Renal cortex interstitium (tissue), 11 donors: ENCODE results near the gene CLPTM1L. TPM values are rescaled to one million over a fixed set of nuclear protein-coding genes. Genes with fewer than 3 reads are reported as not detected.
"Not testable (repeated sequence)": the region's sequence is repeated elsewhere in the genome, so short reads cannot be mapped to it uniquely, and the experiment has no call there.

Experiments used
- DNase-seq, 11 donors: peaks; one replicate each; pipeline ENCODE4 v3.0.0-alpha.2; 2013; ENCODE audit warnings: low read depth in 9 of 11, low spot score in 4 of 11; ENCODE audit errors: extremely low read depth in 1 of 11
- polyA plus RNA-seq, 3 donors: library from polyadenylated mRNA; unstranded; fragments of 120-200 nt; gene quantifications; one replicate each; pipeline ENCODE4 v1.2.1, GENCODE V29; 2013; ENCODE audit not compliant: insufficient read length in 3 of 3

Gene CLPTM1L
- polyA plus RNA-seq, 3 donors = 124 to 129 (median 127) TPM

- peak in 6 of 11 donors; percentile 15 to 57 (median 41) for DNase-seq
Observed at GRCh38 chr5:1385395-1386273, 40.7 kb upstream of the CLPTM1L start.

DNA sequence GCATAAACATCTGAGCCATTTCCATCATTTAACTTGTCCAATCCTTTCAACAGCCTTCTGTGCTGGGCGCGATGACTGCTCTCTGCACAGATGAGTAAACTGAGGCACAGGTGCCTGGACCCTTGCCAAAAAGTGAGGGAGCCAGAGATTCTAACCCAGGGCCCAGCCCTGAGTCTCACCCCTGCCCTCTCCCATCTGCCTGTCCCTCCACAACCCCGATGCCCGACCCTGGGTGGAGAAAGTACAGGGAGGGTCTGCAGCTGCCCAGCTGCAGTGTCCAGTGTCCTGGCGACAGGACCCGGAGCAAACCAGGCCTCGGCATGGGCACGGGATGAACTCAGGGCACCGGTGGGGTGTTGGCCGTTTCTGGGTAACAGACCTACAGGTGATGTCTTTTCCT, 39.6 kb upstream of the CLPTM1L start:
- DNase-seq = no peak

DNA sequence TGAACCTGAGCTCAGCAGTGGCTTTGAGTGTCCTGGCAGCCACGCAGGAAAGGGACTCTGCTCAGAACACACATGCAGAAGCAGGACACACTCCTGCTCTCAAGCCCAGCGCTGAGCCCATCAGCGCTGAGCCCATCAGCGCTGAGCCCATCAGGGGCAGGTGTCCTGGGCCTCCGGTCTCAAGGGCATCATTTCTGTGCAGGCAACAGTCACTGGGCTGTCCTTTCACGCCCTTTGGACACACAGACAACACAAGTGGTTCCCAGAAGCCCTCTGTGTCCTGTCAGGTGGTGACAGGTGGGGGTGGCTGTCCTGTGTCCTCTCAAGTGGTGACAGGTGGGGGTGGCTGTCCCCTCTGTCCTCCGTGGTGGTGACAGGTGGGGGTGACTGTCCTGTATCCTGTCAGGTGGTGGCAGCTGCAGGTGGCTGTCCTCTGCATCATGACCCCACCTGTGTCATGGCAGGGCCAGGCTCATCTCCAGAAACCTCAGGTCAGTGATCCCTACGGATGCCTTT, 39.0 kb upstream of the CLPTM1L start:
- DNase-seq = no peak

GRCh38 chr5:1383344-1383743, 38.4 kb upstream of the CLPTM1L start:
- no peak for DNase-seq

- no peak for DNase-seq
Observed at GRCh38 chr5:1382248-1382700, 37.4 kb upstream of the CLPTM1L start.

DNA sequence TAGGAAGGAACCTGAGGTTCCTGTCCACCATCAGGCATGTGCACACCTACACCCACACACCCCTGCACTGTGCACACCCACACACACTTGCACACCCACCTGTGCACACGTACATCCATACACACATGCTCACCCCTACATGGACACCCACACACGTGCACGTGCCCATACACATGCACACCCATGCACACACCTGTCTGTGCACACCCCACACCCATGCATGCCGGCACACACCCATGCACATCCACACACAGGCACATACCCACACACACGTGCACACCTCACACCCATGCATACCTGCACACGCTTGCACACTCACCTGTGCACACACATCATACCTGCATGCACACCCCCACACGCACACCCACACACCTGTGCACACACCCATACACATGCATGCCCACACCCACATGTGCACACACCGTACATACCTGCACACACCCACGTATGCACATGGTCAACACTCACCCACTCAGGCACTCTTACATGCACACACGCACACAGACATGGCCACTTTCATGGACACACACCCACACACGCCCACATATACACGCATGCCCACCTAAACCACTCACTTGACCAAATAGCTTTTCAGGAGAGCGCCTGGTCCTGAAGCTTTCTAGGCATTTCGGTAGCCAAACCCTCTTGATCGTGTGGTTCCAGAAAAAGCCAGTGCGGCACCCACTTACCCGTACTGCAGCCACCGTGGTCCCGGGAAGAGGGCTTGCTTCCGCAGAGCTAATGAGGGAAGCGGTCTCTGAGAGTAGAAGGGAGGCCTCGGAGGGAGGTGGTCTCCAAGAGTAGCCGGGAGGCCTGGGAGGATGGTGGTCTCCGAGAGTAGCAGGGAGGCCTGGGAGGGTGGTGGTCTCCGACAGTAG, 36.7 kb upstream of the CLPTM1L start:
- no peak for DNase-seq

DNA sequence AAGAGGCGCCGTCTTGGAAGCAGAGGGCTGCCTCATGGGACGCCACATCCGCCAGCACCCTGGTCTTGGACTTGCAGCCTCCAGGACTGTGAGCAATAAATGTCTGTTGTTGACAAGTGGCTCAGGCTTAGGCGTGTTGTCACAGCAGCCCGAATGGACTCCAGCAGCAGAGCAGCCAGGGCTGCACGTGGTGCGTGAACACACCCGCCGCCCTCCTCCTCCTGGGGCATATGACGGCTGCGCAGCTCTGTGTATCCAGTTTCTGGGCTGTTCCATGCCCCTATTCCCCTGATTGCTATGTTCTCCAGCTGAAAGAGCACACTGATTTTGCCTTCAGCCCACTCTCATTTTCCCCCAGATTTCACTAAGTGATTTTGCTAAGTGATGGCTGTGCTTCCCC, 36.0 kb upstream of the CLPTM1L start:
- no peak for DNase-seq

GRCh38 chr5:1380011-1380817, 35.3 kb upstream of the CLPTM1L start:
- DNase-seq = peak in 1 of 11 donors; percentile 20

- no peak for DNase-seq
Observed at GRCh38 chr5:1378866-1379659, 34.2 kb upstream of the CLPTM1L start.

DNA sequence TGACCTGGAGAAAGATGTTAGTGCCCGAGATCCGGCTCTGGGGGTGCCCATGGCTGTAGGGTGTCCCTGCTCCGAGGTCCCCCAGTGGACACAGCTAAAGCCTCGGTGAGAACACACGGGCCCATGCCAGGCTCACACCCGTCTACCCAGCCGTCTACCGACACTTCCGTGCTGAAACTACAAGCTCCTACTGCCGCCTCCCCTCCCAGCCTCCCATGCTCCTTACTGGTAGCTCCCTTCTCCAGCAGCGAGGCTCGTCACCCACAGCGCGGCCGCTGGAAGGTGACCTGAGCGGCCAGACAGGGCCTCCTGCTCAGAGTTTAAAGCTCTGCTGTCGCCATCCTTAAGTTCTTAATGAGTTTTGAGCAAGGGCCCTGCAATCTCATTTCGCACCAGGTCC, 33.2 kb upstream of the CLPTM1L start:
- no peak for DNase-seq

GRCh38 chr5:1376981-1377380, 32.1 kb upstream of the CLPTM1L start:
- no peak for DNase-seq

DNA sequence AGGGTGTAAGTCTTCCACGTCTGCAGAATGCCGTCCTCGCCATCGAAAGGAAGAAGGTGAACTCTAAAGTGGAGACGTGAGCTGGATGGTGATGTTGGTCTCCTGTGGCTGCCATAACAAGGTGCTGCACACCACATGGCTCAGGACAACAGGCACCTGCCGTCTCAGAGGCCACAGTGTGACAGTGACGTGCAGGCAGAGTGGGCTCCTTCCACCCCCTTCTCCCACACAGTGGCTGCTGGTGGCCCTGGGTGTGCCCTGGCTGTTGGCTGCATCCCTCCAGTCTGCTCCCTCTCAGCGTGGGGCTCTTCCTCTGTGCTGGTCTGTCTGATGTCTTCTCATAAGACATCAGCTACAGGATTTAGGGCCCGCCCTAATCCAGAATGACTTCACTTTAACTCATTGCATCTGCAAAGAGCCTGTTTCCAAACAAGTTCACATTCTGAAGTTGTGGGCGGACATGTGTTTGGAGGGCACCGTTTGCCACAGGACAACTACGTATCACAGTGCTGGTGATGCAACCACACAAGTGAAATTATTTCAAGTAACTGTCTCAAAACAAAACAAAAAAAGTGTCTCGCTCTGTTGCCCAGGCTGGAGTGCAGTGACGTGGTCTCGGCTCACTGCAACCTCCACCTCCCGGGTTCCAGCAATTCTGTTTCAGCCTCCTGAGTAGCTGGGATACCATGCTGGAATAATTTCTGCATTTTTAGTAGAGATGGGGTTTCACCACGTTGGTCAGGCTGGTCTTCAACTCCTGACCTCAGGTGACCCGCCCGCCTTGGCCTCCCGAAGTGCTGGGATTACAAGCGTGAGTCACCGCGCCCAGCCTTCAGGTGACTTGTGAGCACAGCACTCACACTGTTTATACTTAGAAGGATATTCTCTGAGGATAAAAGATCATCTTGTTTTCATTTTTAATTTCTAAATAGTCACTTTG, 31.2 kb upstream of the CLPTM1L start:
- no peak for DNase-seq

DNA sequence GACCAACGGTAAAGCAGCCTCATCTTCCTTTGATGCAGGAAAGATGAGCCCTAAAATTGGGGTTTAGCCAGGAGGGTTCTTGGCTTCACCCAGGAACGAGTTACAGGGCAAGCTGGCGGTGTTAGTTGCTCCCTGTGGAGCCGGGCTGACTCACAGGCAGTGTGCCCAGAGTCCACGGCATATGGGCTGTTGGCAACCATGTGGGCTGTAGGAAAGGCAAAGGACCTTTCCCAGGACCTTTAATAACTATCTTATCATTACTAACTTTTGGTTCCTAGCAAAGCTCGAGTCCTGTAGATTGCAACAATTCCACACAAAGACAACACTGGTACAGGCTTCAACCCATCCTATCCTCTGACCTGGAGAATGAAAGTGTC, 29.8 kb upstream of the CLPTM1L start:
- no peak for DNase-seq

DNA sequence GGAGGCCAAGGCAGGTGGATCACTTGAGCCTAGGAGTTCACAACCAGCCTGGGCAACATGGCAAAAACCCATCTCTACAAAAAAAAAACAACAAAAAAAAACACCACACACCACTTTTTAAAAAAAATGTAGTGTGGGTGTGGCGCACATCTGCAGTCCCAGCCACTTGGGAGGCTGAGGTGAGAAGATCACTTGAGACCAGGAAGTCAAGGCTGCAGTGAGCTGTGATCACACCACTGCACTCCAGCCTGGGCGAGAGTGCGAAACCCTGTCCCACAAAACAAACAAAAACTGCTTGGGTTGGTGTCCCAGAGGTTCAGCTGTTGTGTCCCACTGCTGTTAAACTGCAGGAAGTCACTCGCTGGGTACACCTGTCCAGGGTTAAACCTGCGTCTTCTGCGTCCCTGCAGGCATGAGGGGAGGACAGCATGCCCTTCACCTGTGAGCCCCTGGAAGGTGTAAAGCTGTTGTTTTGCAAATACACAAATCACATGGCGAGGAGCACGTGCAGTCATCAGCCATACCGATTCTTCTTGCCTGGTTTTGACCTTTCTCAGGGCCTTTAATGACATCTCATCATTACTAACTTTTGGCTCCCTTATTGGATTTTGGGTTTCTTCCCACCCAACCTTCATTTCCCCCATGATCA, 29.3 kb upstream of the CLPTM1L start:
- no peak for DNase-seq

DNA sequence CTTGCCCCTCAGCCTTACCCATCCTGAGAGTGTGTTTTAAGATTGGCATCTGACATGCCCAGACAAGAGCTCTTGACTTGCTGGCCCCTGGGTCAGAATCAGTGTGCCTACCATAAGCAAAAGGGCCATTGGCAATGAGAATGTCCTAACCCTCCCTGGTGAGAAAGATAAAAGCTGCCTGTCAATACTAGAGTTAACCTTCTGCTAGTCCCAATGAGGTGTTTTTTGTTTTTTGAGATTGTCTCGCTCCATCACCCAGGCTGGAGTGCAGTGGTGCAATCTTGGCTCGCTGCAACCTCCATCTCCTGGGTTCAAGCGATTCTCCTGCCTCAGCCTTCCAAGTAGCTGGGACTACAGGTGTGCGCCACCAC, 27.1 kb upstream of the CLPTM1L start:
- not testable (repeated sequence) for DNase-seq

DNA sequence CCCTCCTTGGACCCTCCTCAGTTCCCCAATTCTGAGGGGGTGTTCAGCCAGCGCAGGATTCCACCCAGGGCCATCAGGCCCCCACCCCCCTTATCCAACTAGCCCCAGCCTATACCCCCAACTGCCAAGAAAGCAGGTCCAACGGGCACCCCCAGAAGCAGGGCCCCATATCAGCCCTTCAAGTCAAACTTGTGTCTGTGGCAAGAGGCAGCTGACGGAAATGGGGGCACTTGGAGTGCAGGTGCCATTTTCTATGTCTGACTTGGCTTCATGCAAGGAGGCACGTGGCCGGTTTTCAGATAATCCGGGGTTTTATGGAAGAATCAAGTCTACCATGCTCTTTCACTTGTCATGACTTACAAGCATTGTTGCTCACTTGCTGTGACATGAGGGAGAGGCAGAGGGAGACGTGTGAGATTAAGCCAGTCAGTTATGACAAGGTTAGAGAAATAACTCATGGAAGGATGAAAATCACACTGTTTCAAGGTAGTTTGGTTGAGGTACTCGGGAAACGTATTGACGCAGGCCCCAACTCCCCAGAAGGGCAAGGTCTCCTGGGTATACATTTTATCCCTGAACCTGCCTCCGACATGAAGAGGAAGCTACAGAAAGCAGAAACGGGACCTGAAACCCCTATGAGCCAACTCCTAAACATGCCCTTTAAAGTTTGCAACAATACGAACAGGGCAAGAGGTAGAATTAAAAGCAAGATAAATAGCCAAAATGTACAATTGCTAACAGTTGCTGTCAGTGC, 26.5 kb upstream of the CLPTM1L start:
- DNase-seq = no peak
